Activated CD4-positive, alpha-beta T cell treated with anti-CD3 and anti-CD28 coated beads, Interleukin-2, amount 50 U/mL, for 1 hour (primary cell): Measurements from ENCODE around the gene RNF114.
"Not testable (repeated sequence)": the region's sequence is repeated elsewhere in the genome, so short reads cannot be mapped to it uniquely, and the experiment has no call there.

ENCODE experiments used
- DNase-seq: peaks from one replicate; pipeline ENCODE4 v3.0.0-alpha.2; 2020

Gene RNF114

GRCh38 chr20:49936153-49937026, at the start of gene RNF114:
TSS of gene RNF114 (plus strand) at chr20:49936397. CDS start at chr20:49936413, 16 bp downstream.
- DNase-seq: peak; percentile 92

GRCh38 chr20:49886571-49887213, 49.5 kb upstream of the RNF114 start:
- DNase-seq: no peak

DNA sequence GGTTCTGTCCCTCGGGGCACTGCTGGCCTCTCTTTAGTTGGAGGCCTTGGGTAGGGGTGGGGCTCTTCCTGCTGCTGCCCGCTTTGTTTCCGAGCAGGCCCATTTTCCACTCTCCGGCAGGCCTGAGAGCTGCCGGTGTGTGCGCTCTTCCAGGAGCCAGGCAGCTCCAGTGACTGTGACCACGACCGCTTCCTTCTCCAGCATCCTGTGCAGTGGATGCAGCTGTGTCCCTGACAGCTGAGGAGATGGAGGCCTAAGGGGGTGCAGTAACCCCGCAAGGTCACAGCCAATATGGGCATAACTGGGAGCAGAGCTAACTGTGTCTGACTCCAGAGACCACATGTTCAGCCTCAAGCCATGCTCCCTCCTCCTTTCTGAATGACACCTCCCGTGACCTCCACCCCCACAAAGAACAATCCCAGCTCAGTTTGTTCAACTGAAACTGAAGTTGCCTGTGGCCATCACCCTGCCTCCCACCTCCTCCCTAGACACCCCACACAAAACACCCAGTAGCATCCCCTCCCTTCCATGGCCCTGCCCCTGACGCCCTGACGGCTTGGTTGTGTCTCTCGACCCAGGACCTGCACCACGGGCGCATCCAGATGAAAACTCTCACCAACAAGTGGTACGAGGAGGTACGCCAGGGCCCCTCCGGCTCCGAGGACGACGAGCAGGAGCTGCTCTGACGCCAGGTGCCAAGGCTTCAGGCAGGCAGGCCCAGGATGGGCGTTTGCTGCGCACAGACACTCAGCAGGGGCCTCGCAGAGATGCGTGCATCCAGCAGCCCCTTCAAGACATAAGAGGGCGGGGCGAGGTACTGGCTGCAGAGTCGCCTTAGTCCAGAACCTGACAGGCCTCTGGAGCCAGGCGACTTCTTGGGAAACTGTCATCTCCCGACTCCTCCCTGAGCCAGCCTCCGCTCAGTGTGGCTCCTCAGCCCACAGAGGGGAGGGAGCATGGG, 48.7 kb upstream of the RNF114 start:
- no peak for DNase-seq

DNA sequence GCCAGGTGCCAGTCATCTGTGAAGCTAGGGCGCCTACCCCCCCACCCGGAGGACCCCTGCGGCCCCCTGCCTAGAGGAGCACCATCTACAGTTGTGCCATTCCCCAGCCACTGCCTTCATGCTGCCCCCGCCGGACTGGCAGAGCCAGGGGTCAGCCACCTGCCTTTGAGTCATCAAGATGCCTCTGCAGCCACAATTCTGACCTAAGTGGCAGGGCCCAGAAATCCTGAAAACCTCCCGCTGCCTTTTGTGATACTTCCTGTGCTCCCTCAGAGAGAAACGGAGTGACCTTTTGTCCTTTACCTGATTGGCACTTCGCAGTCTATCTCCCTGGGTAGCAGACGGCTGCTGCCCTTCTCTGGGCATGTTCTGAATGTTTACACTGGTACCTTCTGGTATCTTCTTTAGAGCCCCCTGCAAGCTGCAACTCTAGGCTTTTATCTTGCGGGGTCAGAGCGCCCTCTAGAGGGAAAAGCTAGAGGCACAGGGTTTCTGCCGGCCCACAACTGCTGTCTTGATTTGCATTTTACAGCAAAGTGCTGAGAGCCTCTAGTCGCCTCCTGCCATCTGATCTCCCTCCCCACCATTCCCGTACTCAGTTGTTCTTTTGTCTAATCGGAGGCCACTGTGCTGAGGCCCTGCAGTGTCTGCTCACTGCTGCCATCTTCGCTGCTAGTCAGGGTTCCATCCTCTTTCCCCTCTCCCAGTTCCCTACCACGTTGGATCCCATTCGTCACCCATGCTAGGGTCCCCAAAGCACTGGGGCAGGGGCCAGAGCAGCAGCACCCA, 47.8 kb upstream of the RNF114 start:
- peak; percentile 51 for DNase-seq

DNA sequence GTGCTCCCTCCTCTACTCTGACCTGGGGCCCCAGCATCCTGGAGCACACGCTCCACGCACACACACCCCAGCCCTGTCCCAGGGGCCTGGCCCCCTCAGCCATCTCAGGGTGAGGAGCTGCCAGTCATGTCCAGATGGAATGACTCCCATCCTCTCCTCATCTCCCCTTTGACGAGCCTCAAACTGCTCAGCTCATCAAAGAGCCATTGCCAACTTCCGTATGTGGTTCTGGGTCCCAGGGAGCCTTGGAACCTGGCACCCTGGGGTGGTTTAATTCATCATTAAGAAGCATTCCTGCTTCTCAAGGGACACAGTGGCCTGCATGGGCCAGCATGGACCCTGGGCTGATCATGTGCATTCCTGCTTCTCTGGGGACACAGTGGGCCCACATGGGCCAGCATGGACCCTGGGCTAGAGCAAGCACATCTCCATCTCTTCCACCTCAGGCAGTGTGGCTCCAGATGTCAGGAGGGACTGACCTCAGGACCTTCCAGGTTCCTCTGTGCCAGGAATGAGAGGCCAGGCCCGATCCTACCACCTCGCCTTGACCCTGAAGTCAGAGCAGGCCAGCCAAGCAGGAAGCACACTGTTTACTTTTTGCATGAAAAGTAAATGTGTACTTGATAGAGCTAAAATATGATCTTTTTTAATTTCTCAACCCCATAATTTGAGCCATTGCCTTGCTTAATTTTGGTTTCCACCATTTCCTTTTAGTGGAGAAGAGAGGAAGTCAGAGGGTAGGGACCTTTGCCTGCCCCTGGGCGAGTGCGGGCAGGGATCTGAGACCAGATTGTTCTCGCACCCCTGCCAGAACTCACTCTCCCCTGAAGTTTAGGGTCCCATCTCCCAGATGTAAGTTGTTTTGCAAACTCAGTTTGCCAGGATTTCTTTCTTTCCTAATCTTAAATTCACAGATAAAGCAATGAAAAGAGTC, 46.9 kb upstream of the RNF114 start:
- no peak for DNase-seq

GRCh38 chr20:49889935-49890333, 46.3 kb upstream of the RNF114 start:
- DNase-seq: no peak

DNA sequence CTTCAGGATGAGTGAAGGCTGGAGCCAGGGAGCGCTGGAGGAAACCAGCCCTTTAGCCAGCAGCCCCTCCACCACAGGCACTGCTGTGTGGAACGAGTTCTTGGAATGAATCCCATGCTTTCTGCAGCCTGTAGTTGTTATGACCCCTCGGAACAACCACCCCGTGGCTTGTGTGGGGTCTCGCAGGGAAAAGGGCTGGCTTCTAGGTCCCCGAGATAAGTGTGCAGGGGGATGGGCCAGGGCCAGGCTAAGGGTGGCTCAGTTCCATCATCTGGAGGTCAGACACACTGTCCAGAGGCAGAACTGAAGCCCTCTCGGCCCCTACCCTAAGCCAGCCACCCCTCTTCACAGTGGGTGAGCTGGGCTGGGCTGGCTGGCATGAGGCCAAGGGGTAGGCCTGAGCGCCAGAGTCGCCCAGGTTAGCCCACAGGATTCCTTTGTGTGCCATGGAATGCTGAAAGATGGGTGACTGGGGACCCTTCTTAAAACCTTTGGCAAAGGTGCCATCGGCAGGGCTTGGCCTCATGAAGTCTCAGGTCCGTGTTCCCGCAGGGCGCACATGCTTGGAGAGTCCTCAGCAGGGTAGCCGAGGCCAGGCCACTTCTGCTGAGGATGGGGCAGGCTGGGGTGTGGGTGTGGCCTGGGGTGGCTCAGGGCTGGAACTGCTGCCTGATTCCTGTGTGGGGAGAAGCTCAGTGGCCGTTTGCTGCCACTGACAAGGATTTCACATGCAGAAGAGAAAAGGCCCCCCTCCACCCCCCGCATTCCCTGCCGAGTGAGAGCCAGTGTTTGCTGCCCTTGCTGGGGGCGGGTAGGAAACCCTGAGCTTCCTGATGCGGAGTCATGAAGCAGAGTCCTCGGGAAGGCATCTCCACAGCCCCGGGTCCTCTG, 45.5 kb upstream of the RNF114 start:
- no peak for DNase-seq

DNA sequence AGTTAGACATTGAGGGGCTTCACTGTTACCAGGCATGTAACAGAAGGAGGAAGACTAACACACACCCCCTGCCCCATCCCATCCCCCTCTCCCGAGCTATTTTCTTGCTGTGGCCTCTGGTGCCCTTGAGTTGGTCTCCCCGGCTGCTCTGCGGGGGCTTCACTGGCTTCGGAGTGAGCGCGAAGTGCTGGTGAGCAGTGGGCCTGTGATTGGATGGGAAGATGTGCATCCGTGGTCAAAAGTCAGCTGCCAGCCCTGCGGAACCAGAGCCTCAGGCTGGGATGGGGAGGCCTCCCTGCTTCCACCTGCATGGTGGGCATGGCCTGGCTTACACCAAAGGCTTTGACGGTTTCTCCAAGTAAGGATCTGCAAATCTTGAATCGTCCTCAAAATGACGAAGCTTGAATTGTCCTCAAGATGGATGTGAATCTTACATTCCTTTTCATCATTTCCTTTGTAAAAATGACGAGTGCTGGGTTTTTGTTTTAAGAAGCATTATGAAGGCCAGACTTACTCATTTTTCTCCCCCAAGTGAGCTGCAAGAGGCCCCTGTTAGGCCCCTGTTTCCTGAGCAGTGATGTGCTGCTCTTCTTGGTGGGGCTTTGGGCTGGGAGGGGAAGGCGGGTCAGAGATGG, 44.6 kb upstream of the RNF114 start:
- no peak for DNase-seq

DNA sequence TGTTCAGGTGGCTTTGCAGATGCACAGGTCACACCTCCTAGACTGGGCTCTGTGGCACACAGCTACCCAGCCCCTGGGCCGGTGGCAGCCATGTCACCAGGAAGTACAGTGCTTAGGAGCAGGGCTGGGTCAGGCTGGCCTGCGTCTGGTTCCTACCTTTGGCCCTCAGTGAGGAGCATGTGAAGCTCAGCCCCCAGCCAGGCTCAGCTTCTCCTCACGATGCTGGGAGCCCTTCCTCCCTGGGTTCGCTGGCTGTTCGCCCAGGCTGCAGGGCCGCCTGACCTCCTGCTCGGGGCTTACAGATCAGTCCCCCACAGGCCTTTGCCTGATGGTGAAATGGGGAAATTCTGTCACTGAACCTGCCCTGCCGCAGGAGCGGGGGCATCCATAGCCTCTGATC, 43.9 kb upstream of the RNF114 start:
- no peak for DNase-seq

DNA sequence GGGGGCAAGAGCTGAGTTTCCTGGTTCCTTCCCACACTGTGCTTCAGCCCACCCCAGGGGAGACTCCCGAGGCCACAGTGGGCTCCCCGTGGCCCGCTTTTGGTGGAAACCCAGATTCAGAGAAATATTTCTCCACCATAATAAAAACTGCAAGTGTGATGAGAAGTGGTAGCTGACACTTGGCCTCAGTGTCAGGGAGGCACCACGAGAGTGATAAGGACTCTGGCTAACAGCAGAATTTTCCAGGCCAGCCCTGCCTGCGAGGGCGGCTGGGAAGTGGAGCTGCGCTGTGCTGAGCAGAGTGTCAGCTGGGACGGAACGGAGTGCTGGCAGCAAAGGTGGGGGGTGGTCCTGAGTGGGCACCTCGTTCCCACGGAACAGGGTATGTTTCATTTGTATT, 43.4 kb upstream of the RNF114 start:
- no peak for DNase-seq

- no peak for DNase-seq
These were observed 42.7 kb upstream of the RNF114 start for GRCh38 chr20:49893242-49894072.

GRCh38 chr20:49894073-49894470, 42.1 kb upstream of the RNF114 start:
- no peak for DNase-seq

DNA sequence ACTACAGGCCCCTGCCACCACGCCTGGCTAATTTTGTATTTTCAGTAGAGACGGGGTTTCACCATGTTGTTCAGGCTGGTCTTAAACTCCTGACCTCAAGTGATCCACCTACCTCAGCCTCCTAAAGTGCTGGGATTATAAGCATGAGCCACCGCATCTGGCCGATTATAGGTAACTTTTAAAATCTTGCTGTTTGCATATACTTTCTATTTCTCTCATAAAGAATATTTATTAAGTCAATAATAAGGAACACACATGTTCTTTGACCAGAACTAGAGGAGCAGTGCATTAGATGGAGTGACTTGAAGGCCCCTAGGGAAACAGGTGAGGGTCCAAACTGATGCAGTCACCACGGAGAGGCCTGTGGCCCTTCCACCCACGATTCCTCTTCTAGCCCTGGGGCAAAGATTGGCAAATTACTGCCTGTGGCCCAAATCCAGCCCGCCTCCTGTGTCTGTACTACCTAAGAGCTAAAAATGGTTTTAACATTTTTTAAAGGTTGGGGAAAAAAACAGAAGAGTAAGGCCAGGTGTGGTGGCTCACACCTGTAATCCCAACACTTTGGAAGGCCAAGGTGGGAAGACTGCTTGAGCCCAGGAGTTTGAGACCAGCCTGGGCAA, 40.6 kb upstream of the RNF114 start:
- not testable (repeated sequence) for DNase-seq

- no peak for DNase-seq
These were observed 40.0 kb upstream of the RNF114 start for GRCh38 chr20:49896204-49896603.

- DNase-seq: no peak
These were observed 36.4 kb upstream of the RNF114 start for GRCh38 chr20:49899541-49900383.

GRCh38 chr20:49901588-49901987, 34.6 kb upstream of the RNF114 start:
- no peak for DNase-seq
